Gastrocnemius medialis (tissue), 4 donors: ENCODE results near the gene TAOK1. TPM values are rescaled to one million over a fixed set of nuclear protein-coding genes. Genes with fewer than 3 reads are reported as not detected.

Source experiments
- ATAC-seq, 2 donors: fragments of 150-250 bp; one replicate each; pipeline ENCODE4 v1.9.1; 2016
- DNase-seq, 2 donors: peaks; one replicate each; pipeline ENCODE4 v3.0.0-alpha.2; 2019
- H3K27ac ChIP-seq, 4 donors: fragments of 200-600 bp; sonication (generic); 1 replicate in 1 of 4; 2 replicates in 3 of 4; pipeline ENCODE4 v1.5.1; 2016 to 2018; ENCODE audit warnings: mild to moderate bottlenecking in 2 of 4, moderate library complexity in 1 of 4
- H3K27me3 ChIP-seq, 3 donors: fragments of 200-600 bp; sonication (generic) in 2 of 3; 1 replicate in 1 of 3; 2 replicates in 2 of 3; pipeline versions ENCODE4 v1.5.1 to v1.6.0; 2016 to 2019; ENCODE audit warnings: mild to moderate bottlenecking in 1 of 3, moderate library complexity in 1 of 3
- H3K36me3 ChIP-seq, 2 donors: fragments of 200-600 bp; sonication (generic) in 1 of 2; one replicate each; pipeline ENCODE4 v1.5.1; 2017 to 2018
- H3K4me1 ChIP-seq, 2 donors: fragments of 200-600 bp; sonication (generic) in 1 of 2; one replicate each; pipeline ENCODE4 v1.5.1; 2016 to 2017; ENCODE audit warnings: mild to moderate bottlenecking in 2 of 2
- H3K4me3 ChIP-seq, 4 donors: fragments of 200-600 bp; sonication (generic) in 3 of 4; 1 replicate in 1 of 4; 2 replicates in 3 of 4; pipeline ENCODE4 v1.5.1; 2016 to 2019; ENCODE audit warnings: mild to moderate bottlenecking in 2 of 4
- H3K9me3 ChIP-seq, 3 donors: fragments of 200-600 bp; sonication (generic) in 2 of 3; 1 replicate in 1 of 3; 2 replicates in 2 of 3; pipeline ENCODE4 v1.5.1; 2016 to 2019
- CTCF ChIP-seq, 5 experiments: fragments of 450-650 bp in 3 of 5; fragments of 200-600 bp in 2 of 5; sonication (generic) in 2 of 5; IDR thresholded peaks in 4 of 5; conservative IDR thresholded peaks in 1 of 5; 1 replicate in 4 of 5; 2 replicates in 1 of 5; pipeline ENCODE4 v1.5.1; 2016 to 2019; ENCODE audit warnings: antibody characterized with exemption in 5 of 5, mild to moderate bottlenecking in 3 of 5, moderate library complexity in 3 of 5
- POLR2A ChIP-seq, 2 donors: fragments of 450-650 bp; IDR thresholded peaks; one replicate each; pipeline ENCODE4 v1.6.1; 2017; ENCODE audit warnings: antibody characterized with exemption in 2 of 2, mild to moderate bottlenecking in 2 of 2, moderate library complexity in 2 of 2
- in situ Hi-C, 4 donors: fragments of 200-750 bp; cut with MboI; loops; one replicate each; pipeline versions ENCODE4 v1.15.0 to v1.8.0; 2017; ENCODE audit warnings: low sequenced_read_pairs in 4 of 4
- intact Hi-C: fragments of 100-400 bp; cut with DNase I; formaldehyde crosslinking; loops from one replicate; pipeline ENCODE4 v1.15.1; 2023; ENCODE audit warnings: low total_unique reads
- total RNA-seq, 4 donors: library from RNA; depleted of rRNA; stranded (reverse); fragments of >200 nt; gene quantifications; one replicate each; pipeline versions ENCODE4 v1.1.0 to v1.2.3, GENCODE V29; 2016

The TAOK1 gene
- total RNA-seq, 4 donors from 2014 or later = 30.1 to 48.4 (median 35.7) TPM

DNA sequence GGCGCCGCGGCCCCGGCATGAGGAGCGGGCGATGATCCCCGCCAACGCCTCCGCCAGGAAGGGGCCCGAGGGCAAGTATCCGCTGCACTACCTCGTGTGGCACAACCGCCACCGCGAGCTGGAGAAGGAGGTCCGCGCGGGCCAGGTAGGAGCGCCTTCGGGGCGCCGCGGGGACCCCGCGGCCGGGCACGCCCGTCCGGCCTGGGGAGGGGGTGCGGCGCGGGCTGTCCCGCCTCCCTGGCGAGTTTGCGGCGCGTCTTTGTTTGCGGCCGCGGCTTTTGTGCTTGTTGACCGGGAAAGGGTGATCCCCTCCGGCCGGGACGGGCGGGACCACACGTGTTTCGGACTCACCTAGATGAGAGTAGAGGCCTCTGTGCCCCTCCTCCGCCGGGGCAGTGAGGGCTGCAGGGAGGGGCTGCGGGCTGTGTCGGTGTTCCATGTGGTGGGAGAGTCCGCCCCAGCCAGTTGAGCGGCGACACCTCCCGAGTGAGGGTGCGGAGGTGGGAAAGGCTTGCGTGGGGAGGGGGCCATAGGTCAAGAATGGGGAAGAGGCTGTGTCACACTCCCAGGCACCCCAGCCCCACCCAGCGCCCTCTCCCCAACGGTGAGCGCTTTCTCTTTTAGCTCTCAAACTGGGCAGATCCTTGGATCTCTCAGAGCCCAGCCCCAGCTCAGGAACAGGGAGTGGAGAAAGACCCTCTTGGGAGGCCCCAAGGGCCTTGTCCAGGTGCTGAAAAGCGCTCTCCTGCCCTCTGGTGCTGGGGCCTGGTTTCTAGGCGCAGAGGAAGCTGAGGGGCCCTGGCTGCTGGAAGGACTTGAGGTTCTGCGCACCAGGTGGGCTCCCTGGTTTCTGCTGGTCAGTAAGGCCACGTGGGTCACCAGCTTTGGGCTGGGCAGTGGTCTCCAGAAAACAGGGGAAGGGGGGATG lies 203.7 kb downstream of the TAOK1 start:
- Histone ChIP-seq H3K9me3 (no peaks in the 10 kb centered on the region), H3K27ac (peak overlapping the region in 2 of 4 donors; percentile 35 to 47), H3K4me1 (peaks cover 36 to 40% of the 10 kb centered on the region in 2 donors), H3K27me3 (no peaks in the 10 kb centered on the region), H3K36me3 (no peaks in the 10 kb centered on the region), H3K4me3 (peak overlapping the region; percentile 57 to 77 (median 68))
- ATAC-seq (no peak), DNase-seq (no peak)
- TF ChIP-seq CTCF (IDR thresholded peaks at IDR 0.05 in 4 of 5, conservative IDR thresholded peaks at IDR 0.05 in 1 of 5) = peak in 2 of 5 experiments; percentile 17 to 21
- TF ChIP-seq POLR2A (IDR thresholded peaks at IDR 0.05) = no peak
- intact Hi-C loops = no loop called here
- in situ Hi-C loops = loop anchor here in 1 of 4 donors (25.0 kb wide), 1 partner anchor 343 kb away; the partner anchor contains the start of genes EFCAB5 and SSH2

DNA sequence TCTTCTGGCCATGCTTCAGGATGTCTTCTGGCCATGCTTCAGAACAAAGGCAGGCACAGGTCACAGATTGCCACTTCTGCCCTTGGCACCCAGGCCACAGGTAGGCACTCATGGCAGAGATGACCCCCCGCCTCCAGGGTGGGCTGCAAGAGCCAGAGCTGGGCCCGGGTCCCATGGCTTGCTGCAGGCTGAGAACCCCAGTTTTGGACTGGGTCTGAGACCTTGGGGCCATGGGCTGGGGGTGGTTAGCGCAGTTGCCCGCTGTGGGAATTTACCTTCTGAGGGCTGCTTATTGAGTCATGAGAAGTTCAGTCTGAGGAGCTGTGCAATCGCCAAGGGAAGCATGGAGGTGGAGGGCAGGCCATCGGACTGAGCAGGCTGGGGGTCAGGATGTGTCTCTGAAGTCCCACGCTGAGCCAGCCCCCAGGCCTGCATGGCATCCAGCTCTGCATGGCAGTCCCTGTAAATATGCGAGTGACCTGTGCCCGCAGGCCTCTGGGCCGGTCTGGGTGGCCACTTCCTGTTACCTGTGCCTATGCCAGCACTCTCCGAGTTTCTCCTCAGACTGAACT lies 204.4 kb downstream of the TAOK1 start:
- no peaks in the 10 kb centered on the region for H3K9me3 ChIP-seq
- no peaks in the 10 kb centered on the region for H3K36me3 ChIP-seq
- H3K4me1 ChIP-seq = peaks cover 36 to 40% of the 10 kb centered on the region in 2 donors
- no peak for TF ChIP-seq CTCF (IDR thresholded peaks at IDR 0.05 in 4 of 5, conservative IDR thresholded peaks at IDR 0.05 in 1 of 5)
- TF ChIP-seq POLR2A (IDR thresholded peaks at IDR 0.05) = no peak
- DNase-seq (no peak), ATAC-seq (no peak)
- in situ Hi-C loops = loop anchor here in 1 of 4 donors (25.0 kb wide), 1 partner anchor 343 kb away; the partner anchor contains the start of genes EFCAB5 and SSH2
- H3K27ac ChIP-seq = no peak overlapping the region
- peak overlapping the region in 1 of 4 donors; percentile 57 for H3K4me3 ChIP-seq
- H3K27me3 ChIP-seq = no peaks in the 10 kb centered on the region
- intact Hi-C loops = no loop called here

GRCh38 chr17:29595107-29595942 lies 205.2 kb downstream of the TAOK1 start:
- in situ Hi-C loops = loop anchor here in 1 of 4 donors (25.0 kb wide), 1 partner anchor 342 kb away; the partner anchor contains the start of genes EFCAB5 and SSH2
- no peaks in the 10 kb centered on the region for H3K9me3 ChIP-seq
- ATAC-seq = no peak
- DNase-seq = no peak
- no peaks in the 10 kb centered on the region for H3K27me3 ChIP-seq
- TF ChIP-seq POLR2A (IDR thresholded peaks at IDR 0.05) (no peak), CTCF (IDR thresholded peaks at IDR 0.05 in 4 of 5, conservative IDR thresholded peaks at IDR 0.05 in 1 of 5) (no peak)
- intact Hi-C loops = no loop called here
- no peak overlapping the region for H3K4me3 ChIP-seq
- H3K36me3 ChIP-seq = no peaks in the 10 kb centered on the region
- peaks cover 30 to 35% of the 10 kb centered on the region in 2 donors for H3K4me1 ChIP-seq
- no peak overlapping the region for H3K27ac ChIP-seq

GRCh38 chr17:29595943-29596774 lies 206.0 kb downstream of the TAOK1 start:
- Histone ChIP-seq H3K4me1 (peaks cover 22 to 26% of the 10 kb centered on the region in 2 donors), H3K4me3 (no peak overlapping the region), H3K27ac (no peak overlapping the region), H3K36me3 (no peaks in the 10 kb centered on the region), H3K27me3 (no peaks in the 10 kb centered on the region), H3K9me3 (no peaks in the 10 kb centered on the region)
- DNase-seq (no peak), ATAC-seq (no peak)
- TF ChIP-seq CTCF (IDR thresholded peaks at IDR 0.05 in 4 of 5, conservative IDR thresholded peaks at IDR 0.05 in 1 of 5) (no peak), POLR2A (IDR thresholded peaks at IDR 0.05) (no peak)
- intact Hi-C loops (no loop called here), in situ Hi-C loops (loop anchor here in 1 of 4 donors (25.0 kb wide), 1 partner anchor 341 kb away; the partner anchor contains the start of genes EFCAB5 and SSH2)
